Fibroblast of peridontal ligament (primary cell): Measurements from ENCODE around the gene WTAP.
"Not testable (repeated sequence)": the region's sequence is repeated elsewhere in the genome, so short reads cannot be mapped to it uniquely, and the experiment has no call there.

ENCODE experiments used
- DNase-seq: peaks from one replicate; pipeline ENCODE4 v3.0.0-alpha.2; 2010; ENCODE audit errors: extremely low read depth

WTAP gene

DNA sequence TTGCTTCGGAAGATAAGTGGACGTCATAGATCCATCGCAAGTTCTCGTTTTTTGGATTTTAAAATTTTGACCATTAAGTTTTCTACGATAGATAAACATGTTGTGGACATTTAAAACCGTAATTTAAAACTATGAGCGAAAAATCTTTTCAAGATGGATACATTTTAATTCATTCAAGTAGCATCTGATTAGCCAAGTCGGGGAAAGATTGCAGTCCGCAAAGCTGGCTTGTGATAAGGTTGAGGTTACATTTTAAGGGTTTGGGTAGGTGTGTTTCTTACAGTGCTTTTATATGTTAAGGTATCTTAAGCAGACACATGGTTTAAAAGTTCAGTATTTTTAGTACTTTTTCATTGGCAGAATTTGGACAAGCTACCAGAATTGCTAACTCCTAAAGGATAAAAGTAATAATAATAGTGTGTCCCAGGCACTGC, 1.2 kb downstream of the WTAP start:
- peak; percentile 30 for DNase-seq

- peak; percentile 30 for DNase-seq
Observed at GRCh38 chr6:159729598-159730331, 2.5 kb downstream of the WTAP start.

DNA sequence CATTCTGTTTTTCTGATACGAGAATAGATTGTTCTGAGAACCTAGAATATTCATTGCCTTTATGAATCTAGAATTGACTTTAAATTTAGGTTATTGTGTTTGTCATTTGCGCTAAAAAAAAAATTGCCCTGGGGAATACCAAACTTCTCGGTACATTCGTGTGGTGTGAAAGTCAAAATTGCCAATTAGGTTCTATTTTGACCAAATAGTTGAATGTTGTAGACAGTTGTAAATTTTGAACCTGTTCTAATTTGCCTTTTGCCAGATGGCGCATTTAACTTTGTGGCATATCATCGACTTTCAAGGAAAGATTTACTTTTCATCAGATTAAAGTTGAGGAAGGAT, 3.0 kb downstream of the WTAP start:
- DNase-seq = no peak

GRCh38 chr6:159732550-159732949, 5.2 kb downstream of the WTAP start:
- not testable (repeated sequence) for DNase-seq

DNA sequence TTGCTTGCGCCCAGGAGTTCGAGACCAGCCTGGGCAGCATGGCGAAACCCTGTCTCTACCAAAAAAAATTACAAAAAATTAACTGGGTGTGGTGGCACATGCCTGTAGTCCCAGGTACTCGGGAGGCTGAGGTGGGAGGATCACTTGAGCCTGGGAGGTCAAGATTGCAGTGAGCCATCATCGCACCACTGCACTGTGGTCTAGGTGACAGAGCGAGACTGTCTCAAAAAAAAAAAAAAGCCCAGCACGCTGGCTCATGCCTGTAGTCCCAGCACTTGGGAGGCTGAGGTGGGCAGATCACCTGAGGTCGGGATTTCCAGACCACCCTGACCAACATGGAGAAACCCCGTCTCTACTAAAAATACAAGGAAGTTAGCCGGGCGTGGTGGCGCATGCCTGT, 6.1 kb downstream of the WTAP start:
- DNase-seq = not testable (repeated sequence)

GRCh38 chr6:159736908-159737307, 9.6 kb downstream of the WTAP start:
- DNase-seq = no peak

DNA sequence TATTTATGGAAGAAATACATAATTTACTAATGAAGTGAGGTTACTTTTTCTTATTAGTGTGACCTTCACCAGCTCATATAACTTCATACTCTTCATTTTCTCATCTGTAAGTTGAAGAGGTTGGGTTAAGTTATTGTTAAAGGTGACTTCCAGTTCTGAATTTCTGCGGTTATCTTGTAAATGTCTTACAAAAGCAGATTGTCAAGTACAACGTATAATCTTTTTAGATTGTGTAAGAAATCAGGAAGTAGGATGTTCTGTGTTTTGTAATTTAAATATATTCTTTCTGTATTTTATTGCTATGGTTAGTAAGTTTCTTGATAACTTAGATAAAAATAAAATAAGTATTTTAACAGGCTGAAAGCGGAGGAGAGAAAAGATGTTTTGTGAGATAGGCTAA, 12.0 kb downstream of the WTAP start:
- DNase-seq = no peak

GRCh38 chr6:159742165-159742564, 14.9 kb downstream of the WTAP start:
- DNase-seq = no peak

DNA sequence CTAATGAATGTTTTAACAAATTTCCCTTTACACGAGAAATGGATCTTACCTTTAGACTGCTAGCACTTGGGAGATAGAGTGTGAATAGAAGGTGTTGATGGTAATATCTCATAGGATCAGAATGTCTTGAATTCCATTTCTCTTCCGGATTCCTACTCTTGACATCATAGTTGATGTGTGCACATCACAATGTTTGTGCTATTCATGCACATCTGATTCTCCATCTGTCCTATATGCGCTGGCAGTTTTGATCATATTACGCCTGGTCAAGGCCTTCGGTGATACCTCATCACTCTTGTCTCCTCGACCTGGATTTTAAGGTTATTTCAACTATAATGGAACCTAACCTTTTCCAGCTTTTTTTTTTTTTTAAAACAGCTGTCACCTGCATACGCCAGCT, 17.8 kb downstream of the WTAP start:
- no peak for DNase-seq

DNA sequence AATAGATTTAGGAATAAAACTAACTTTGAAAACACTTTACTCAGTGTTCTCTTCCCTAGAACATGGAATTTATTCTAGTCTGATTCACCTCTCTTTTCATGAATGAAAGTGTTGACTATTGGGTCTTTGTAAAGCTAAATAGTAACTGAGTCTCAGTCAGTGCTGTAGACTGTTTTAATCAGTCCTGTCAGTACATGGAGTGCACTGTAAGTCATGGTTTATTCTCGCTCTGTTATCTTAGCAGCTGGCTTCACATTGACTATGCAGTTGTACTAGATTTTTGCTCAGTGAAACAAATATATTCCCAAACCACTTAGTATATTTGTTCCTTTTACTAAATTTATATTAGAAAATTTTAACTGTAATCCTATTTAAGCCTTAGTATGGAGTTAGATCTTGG, 19.5 kb downstream of the WTAP start:
- DNase-seq = no peak

- not testable (repeated sequence) for DNase-seq
Observed at GRCh38 chr6:159748127-159748526, 20.8 kb downstream of the WTAP start.

DNA sequence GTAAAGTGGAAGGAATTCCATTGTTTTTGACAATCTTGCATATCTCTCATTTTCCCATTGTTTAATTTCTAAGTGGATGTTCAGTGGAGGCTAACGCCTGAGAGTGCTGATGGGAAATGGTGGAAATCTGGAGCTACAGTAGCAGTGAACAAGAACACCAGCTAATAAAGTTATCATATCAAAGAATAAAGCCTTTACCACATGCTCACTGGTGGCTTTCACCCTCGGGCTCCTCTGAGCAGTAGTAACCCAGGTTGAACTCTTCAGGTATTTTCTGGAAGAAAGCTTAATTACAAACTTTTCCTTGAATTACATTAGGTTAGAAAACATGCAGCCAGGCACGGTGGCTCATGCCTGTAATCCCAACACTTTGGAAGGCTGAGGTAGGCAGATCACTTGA, 24.1 kb downstream of the WTAP start:
- DNase-seq = no peak

DNA sequence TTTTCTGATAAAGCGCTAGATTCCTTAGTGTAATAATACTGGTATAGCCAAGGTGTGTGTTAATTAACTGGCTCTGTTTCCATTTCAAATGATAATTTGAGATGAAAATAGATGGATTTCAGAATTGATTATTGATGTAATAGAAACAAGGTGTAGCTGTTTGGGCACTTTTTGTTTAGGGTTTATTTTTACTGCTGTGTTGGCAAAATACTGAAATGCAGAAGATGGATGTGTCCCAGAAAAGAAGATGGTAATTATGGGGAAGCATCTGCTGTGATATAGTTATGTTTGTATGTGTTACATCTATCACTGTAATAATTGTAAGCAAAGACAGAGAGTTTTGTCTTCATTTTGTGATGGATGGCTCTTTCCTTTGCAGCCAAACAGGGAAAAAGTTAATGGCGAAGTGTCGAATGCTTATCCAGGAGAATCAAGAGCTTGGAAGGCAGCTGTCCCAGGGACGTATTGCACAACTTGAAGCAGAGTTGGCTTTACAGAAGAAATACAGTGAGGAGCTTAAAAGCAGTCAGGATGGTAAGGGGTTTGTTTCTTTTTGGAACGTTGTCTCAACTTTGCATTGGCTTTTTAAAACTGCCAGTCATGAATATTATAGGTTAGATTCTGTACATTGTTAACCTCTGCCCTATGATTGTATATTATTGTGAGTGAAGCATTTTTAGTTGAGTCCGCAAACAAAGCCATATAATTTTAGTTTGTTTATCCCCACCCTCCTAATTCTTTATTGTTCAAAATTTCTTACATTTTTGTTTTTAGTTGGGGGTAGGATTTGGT, 26.0 kb downstream of the WTAP start:
- no peak for DNase-seq

GRCh38 chr6:159754401-159754800, 27.1 kb downstream of the WTAP start:
- no peak for DNase-seq

- peak; percentile 45 for DNase-seq
Observed at GRCh38 chr6:159754959-159755914, 27.9 kb downstream of the WTAP start.

DNA sequence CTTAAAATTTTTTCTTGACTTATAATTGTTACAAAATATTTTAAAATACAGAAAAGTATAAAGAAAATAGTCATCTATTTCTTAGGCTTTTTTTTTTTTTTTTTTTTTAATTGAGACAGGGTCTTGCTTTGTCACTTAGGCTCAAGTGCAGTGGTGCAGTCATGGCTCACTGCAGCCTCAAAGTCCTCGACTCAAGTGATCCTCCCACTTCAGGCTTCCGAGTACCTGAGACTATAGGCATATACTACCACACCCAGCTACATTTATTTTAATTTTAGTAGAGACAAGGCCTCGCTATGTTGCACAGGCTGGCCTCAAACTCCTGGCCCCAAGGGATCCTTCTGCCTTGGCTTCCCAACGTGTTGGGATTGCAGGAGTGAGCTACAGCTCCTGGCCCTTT, 29.2 kb downstream of the WTAP start:
- DNase-seq = no peak

GRCh38 chr6:159758031-159759001, 31.0 kb downstream of the WTAP start:
- DNase-seq = peak; percentile 27

DNA sequence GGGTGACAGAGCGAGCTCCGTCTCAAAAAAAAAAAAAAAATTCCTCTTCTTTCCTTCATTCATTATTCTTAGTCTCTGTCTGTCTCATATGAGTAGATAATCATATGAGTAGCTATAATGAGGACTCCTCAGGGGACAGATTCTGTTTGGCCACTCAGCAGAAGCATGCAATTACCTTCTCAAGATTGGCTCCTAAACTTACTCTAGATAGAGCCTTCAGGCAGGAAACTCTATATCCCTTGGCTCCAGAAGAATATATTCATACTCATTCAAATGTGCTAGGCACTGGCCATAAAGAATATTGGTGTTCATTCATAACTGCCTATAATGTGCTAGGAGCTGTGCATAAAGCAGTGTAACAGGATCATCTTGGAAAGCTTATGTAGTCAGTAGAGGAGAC, 32.3 kb downstream of the WTAP start:
- no peak for DNase-seq

DNA sequence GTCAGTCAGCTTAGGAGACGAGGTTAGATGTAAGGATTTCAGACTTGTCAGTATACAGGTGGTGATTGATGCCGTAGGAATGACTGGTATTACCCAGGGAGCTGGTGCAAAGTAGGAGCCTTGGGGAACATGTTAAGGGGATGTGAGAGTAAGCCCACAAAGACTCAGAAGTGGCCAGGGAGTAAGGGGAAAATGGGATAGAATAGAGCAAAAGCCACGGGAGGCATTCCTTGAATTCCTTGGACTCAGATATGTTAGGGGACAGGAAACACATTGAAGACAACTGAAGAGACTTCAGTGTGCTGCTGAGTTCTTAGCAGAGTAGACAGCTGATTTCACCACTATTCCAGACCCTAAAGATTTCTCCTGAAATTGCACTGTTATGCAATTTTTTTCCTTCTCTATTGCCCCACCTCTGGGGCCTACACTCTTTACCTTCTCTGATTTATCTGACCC, 33.3 kb downstream of the WTAP start:
- peak; percentile 44 for DNase-seq

GRCh38 chr6:159761129-159761872, 34.0 kb downstream of the WTAP start:
- DNase-seq = no peak
